GM19193 (cell line): ENCODE data around the gene WDR35.

Experiments used
- POLR2A ChIP-seq: IDR thresholded peaks from 4 replicates; pipeline ENCODE4 v1.6.1; 2011; ENCODE audit not compliant: insufficient read depth, insufficient read length; ENCODE audit errors: extremely low read depth

The WDR35 gene

DNA sequence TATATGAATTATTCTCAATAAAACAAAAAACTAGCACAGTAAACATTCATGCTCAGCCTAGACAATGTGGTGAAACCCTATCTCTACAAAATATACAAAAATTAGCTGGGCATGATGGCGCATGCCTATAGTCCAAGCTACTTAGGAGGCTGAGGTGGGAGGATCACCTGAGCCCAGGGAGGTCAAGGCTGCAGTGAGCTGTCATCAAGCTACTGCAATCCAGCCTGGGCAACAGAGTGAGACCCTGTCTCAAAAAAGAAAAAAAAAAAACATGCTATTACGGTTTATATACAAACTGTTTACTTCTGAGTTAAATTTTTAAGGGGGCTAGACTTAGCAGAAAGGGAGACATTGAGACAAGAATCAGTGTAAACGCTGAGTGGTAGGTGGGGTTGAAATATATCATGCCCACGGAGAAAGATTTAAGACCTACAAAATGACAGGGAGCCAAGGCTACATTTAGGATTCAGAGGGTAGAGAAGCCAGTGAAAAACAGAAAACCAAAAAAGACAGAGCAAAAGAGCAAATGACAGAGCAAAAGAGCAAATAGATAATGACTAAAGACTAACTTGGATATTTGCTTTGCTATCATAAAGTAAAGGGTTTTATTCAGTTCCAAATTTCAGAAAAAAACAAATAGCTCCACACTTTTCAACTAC, 95.6 kb downstream of the WDR35 start:
- TF ChIP-seq POLR2A = no peak

GRCh38 chr2:19893520-19894133, 96.3 kb downstream of the WDR35 start:
- TF ChIP-seq POLR2A = no peak

GRCh38 chr2:19890104-19890503, 99.8 kb downstream of the WDR35 start:
- no peak for TF ChIP-seq POLR2A

DNA sequence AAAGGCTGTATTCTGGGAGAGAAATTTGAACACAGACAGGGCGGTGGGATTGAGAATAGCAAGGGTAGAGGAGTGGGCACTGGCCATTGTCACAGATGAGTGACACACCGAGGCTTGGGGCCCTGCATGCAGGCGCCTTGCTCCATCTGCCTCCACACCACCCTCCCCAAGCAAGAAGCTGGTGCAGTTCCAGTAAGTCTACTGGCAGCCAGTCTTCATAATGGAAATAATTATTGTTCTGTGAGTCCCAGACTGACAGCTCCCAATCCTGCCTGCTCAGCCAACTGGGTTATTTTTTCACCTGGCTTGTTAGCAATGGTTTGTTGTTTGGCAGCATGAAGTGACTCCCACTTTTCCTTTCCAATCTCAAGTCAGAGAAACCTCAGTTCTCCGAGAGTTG, 101.1 kb downstream of the WDR35 start:
- no peak for TF ChIP-seq POLR2A

DNA sequence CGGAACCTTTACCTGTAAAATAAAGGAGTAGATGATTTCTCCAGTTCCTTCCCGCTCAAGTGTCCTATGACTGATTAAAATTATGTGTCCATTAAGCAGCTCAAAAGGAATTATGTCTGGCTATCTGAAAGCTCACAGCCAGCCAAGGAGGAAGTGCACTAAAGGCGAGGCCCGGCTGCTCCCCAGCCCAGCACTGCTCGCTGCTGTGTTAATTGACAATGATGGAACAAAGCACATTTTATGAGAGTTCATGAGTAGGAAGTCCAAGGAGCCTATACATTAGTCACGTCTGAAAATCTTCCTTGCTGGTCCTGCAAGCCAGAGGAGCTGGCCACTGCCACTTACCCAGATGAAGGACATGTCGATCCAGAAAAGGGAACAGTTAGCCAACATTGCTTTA, 102.4 kb downstream of the WDR35 start:
- TF ChIP-seq POLR2A = no peak

DNA sequence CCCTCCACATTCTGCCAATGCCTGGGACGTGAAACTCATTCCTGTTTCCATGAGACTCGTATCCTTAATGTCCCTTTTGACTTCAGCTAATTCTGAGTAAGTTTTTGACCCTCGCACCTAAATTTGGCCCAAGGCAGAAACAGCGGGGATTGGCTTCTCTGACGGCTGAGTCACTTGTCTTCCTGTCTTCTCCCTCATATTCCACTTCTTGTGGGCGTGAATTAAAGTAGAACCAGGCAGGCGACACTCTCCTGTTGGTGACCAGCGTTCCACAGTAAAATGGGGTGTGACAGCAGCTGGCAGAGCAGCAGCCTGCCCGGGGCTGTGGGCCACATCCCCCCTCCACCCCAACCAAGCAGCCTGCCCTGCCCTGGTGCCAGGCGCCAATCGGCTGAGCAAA, 103.6 kb downstream of the WDR35 start:
- no peak for TF ChIP-seq POLR2A

- TF ChIP-seq POLR2A = no peak
These were observed 104.1 kb downstream of the WDR35 start for GRCh38 chr2:19885791-19886190.

GRCh38 chr2:19883971-19884720, 105.8 kb downstream of the WDR35 start:
- TF ChIP-seq POLR2A = no peak

DNA sequence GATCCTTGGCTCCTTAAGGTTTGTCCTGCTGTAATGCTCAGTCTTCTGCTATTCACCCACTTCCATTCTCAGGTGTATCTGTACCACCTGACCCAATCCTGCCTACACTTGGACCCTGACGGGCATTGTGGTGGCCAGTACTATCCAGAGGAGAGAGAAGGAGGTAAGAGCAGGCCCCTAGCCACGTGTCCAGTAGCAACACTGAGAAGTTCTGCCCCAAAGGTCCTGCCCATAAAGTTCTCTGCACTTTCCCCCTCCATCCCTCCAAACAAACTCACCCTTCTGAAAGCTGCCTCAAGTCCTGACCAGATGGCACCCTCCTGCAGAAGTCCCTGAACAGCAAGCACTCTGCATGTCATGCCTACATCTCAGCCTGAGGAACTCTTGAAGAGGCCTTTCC, 106.4 kb downstream of the WDR35 start:
- no peak for TF ChIP-seq POLR2A

- no peak for TF ChIP-seq POLR2A
These were observed 107.6 kb downstream of the WDR35 start for GRCh38 chr2:19882286-19882685.

DNA sequence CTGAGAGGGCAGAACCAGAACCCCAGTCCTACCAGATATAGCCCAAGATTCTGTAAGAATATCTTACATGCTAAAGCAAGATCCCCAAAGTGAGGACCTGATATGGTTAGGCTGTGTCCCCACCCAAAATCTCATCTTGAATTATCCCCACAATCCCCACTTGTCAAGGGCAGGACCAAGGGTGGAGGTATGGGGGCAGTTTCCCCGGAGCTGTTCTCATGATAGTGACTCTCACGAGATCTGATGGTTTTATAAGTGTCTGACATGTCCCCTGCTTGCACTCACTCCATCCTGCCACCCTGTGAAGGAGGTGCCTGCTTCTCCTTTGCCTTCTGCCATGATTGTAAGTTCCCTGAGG, 108.0 kb downstream of the WDR35 start:
- TF ChIP-seq POLR2A = no peak

DNA sequence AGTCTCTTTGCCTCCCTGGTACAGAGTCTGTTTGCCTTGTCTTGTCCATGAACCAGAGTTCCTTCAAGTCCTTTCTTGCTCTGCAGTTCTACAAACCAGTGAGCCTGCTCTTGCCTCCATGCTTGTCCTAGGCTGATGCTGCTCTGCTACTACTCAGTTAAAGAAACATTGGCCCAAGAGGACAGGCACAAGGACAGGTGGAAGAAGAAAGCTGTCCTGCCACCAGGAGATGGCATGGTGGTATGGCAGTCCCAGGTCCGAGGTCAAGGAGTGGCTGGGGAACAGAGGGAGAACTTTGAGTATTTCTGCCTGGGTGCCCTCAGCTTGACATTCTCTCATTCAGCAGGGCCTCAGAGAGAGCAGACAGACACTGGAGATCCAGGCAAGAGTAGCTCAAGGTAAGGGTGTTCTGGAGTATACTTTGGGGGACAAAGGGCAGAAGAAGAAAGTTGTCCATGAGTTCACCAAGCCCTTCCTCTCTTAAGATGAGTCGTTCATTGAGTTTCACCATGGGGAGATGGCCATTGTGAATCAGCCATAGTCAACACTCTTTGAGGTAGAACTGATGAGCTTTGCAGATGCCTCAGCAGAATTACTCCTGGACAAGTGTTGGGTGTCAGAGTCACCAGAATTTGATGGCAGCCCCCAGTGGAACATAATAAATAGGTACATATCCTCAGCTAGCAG, 108.5 kb downstream of the WDR35 start:
- TF ChIP-seq POLR2A = no peak

DNA sequence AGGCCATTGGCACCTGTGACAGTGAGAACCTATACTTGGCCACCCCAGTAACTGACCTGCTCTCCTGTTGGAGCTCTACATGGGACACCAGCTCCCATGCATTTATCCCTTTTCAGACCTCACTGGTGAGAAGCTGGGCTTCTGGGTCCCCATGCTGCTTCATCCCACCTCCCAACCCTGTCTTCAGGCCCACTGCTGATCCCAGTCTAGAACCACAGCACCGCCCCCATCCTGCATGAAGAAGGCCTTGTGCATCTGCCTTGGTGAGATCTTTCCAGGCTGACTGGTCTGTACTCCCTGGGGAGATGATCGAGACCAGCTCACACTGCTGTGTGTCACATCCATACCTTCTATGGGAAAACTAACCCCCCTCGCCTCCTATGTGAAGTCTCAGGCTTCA, 110.8 kb downstream of the WDR35 start:
- TF ChIP-seq POLR2A = no peak

DNA sequence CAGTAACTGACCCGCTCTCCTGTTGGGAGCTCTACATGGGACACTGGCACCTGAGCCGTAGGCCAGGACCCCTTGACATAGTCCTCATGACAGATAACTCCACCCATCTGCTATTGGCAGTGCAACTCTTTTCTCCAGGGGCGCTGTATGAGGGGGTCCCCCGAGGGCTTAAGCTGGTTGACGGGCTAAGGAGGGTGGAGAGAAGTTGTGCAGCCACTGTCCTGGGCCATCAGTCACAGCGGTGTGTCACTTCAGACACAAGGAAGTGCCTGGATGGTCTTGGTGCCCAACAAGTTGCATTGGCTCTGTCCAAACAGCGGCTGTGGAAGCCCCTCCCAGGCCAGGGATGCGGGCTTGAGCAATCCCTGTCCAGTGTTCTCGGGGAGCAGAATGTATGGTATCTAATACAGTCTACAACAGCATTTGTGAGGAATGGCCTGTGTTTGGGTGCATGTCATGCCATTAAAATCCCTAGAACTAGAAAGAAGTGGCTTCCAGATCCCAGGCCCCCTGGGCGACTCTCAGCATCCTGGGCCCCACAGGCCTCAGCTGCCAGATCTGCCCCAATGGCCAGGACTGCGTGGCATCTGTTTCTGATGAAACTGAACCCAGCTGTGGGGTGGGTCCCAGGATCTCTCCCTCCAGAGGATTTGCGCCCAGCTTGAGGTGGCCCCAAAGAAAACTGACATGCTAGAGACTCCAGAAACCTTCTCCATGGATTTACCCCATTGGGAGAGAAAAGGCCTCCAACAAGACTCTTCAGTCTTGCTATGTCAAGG, 111.4 kb downstream of the WDR35 start:
- TF ChIP-seq POLR2A = no peak

DNA sequence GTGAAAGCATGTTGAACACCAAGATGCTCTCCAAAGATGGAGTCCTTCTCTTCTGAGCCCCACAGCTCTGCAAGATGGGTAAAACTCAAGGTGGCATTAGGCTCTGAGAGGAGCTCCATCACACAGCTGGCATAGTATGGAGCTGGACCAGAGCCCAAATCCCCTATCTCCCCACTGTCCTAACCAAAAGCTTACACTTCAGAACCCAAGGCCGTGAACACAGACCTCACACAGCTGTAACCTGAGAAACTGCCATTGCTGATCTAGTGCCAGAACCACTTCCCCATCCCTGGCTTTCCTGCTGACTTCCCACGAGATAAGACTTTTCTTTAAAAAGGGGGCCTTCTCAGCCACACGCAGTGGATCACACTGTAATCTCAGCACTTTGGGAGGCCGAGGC, 113.2 kb downstream of the WDR35 start:
- no peak for TF ChIP-seq POLR2A
